HG03066 (cell line): ENCODE results near the gene PNP.

Source experiments
- ATAC-seq: cut with Tn5 transposase; IDR thresholded peaks from one replicate; pipeline ENCODE4 v1.9.1; 2021; ENCODE audit warnings: low read depth; ENCODE audit not compliant: unreplicated experiment

PNP gene

DNA sequence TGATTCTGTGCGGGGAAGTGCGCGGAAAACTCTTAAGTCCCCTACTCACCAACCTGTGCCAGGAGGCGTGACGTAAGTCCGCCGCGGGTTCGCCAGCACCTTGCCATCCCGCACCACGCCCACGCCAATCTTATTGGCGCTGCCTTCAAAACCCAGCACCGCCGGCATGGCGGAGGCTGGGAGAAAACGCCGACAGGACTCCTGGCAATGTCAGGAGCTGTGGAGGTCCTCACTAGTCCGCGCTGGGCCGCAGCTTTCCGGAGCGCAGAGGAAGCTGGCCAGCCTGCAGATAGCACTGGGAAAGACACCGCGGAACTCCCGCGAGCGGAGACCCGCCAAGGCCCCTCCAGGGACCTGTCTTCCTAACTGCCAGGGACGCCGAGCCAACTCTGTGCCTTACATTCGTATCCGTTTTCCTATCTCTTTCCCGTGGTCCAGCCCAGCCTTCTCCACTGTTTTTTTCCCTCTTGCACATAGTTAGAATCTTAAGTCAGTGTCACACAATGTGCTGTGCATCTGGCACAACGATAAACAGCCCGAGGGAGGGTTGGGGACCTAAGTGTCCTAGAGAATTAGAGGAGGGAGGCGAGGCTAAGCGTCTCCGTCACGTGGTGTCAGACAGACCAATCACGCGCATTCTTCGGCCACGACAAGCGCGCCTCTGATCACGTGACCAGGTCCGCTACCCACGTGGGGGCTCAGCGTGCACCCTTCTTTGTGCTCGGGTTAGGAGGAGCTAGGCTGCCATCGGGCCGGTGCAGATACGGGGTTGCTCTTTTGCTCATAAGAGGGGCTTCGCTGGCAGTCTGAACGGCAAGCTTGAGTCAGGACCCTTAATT lies 14.5 kb upstream of the PNP start, which contains the start of the genes APEX1 and OSGEP:
Gene APEX1 (plus strand): TSS at position 711 of the 839 bp plus-strand sequence. CDS start 420 bp downstream, outside the sequence.
Gene OSGEP (minus strand): TSS at position 297 of the 839 bp plus-strand sequence. CDS start 129 bp downstream, at position 168.
- peak; percentile 84 for ATAC-seq

DNA sequence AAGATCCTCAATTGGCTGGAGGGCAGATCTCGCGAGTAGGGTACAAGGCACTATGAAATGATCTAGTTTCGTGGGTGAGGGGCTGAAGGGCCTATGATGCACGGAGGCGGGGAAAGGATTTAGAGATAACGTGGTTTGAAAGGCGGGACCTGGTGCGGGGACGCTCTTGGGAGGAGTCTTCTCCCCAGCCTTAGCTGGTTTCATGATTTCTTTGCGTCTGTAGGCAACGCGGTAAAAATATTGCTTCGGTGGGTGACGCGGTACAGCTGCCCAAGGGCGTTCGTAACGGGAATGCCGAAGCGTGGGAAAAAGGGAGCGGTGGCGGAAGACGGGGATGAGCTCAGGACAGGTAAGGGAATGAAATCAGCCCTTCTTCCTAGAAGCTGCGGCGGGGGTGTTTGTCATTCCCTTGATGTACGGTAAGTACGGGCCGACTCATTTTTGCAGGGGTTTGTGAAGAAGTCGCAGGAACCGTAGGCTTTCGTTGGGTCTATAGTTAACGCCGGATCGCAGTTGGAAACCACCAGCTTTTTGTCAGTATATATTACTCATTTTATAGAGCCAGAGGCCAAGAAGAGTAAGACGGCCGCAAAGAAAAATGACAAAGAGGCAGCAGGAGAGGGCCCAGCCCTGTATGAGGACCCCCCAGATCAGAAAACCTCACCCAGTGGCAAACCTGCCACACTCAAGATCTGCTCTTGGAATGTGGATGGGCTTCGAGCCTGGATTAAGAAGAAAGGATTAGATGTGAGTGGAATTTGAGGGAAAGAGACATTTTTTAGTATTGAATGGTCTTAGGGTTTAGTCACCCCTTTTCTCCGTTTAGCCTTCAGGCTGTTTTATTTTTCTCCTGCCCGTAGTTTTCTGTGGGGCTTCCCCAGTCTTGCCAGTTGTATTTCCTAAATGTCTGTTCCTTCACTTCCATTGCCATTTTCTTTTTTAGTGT lies 13.6 kb upstream of the PNP start:
- peak; percentile 43 for ATAC-seq

DNA sequence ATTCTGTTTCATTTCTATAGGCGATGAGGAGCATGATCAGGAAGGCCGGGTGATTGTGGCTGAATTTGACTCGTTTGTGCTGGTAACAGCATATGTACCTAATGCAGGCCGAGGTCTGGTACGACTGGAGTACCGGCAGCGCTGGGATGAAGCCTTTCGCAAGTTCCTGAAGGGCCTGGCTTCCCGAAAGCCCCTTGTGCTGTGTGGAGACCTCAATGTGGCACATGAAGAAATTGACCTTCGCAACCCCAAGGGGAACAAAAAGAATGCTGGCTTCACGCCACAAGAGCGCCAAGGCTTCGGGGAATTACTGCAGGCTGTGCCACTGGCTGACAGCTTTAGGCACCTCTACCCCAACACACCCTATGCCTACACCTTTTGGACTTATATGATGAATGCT lies 12.2 kb upstream of the PNP start:
- ATAC-seq: no peak

DNA sequence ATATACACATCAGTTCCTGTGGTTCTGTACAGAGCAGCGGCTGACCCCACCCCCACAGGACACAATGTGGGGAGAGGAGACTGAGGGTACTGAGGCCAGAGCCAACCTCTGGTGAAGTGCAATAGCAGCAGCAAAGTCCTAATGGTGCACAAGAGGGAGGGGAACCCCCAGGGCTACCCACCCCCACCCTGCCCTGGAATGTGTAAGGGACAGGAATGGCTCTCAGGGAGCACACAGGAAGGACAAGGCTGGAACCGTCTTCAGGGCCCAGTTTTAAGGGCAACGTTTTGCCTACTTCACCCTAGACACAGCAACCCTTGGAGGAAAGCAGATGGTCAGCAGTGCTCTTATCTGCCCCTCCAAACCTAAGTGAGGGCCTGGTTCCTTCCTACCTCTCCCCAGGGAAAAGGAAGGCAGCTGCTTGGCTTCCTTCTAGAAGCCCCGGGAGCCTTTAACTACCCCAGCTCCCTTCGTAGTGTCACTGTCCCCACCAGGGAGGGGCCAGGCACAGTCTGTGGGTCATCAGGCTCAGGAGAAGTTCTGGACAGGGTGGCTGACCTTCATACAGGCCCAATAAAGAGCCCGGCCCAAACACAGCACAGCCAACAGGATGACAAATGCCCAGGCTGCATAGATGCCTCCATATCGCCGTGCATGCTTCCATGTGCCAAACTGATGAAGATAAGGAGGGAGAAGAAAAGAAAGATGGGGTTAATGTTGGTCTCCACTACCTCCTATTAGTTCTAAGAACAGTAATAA lies 11.0 kb upstream of the PNP start:
- ATAC-seq: no peak

DNA sequence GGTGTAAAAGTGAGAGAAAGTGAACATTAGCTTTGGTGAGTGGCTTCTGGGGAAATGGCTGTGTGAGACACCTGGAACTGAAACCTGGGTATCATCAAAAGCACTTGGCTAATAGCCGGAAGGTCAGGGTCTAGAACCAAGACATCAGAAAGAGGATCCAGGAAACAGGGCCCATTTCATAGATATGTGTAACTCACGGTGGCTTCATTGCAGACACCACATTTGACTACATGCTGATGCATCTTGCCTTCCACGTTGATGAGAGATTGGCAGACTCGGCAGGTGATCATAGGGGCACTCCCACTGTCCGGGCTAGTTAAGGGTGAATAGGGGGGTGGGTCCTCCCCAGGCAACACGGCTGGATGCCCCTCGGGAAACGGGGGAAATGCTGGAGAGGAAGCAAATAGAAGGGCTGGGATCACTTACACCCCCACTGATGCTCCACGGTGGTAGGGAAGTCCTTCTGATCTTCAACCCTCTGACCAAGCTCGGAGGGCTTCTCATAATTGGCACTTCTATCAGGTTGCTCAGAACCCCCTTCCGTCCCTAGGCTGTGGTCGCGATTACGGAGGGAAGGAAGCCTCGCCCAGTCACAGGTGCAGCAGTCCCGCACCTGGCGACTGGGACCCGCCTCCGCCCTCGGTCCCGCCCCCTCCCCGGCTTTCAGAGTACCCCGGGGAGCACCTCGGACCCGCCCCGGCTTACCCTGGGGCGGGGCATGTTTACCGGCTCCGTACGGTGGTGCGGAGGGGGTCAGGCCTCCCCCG lies 8.6 kb upstream of the PNP start:
- peak; percentile 4 for ATAC-seq

DNA sequence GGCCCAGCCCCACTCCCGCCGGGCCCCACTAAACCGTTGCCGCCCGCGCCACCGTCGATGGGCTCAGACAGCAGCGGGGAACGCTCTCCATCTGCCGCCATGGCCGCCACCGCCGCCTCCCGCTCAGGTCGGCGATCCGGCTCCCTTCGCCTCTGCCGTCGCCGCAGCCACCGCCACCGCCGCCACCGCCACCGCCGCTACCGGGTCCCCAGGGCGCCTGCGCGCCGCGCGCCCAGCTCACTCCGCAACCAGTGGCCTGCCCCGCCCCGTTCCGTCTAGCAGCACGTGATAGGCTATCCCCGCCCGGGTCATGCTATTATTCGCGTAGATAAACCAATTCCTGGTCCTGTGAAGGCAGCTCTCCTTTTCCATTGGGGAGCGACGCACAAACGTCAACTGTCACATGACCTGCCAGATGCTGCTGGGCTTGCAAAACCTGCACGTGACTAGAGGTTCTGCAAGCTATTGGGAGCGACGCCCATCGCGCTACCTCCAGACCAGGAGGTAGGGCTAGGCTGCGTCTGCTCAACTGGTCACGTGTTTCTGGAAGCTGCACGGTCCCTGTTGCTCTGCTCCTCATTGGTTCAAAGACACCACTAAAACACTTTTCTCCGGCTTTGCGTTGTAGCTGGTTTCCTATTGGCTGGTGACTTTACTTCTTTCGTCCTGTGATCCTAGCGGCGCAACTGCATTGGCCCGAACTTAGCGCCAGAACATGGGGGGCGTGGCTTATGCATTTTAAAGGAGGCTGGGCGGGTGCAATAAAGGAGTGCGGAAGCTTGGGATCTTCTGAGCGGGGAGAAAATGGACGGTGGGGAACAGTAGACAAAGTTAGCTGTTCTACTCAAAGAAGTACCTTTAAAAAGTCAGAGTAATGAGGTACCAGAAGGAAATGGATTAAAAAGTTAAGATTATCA lies 7.7 kb upstream of the PNP start, which contains the start of gene PIP4P1:
Gene PIP4P1 (minus strand): TSS at position 210 of the 917 bp plus-strand sequence. CDS start 109 bp downstream, at position 101.
- ATAC-seq: peak; percentile 92

DNA sequence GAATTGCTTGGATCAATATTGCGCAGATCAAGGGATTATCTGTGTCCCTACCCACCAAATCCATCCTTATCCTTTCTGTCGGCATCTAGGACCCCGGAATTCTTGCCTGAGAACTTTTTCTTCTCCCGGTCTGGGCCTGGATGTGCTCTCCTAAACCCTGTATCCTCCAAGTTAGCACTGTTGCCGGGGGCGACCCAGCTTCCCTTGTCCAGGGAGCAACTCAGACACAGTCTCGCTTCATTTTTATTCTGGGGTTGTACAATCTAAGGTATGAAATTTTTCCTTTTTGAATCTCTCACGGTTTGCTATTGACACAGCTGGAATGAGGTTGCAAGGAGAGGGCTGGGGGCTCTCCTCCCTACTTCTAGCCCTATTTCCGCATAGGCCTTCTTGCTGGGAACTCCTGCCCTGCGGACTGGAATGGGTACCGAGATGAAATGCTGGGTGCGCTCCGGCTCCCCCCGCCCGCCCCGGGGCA lies 403 bp upstream of the PNP start:
- ATAC-seq: no peak

DNA sequence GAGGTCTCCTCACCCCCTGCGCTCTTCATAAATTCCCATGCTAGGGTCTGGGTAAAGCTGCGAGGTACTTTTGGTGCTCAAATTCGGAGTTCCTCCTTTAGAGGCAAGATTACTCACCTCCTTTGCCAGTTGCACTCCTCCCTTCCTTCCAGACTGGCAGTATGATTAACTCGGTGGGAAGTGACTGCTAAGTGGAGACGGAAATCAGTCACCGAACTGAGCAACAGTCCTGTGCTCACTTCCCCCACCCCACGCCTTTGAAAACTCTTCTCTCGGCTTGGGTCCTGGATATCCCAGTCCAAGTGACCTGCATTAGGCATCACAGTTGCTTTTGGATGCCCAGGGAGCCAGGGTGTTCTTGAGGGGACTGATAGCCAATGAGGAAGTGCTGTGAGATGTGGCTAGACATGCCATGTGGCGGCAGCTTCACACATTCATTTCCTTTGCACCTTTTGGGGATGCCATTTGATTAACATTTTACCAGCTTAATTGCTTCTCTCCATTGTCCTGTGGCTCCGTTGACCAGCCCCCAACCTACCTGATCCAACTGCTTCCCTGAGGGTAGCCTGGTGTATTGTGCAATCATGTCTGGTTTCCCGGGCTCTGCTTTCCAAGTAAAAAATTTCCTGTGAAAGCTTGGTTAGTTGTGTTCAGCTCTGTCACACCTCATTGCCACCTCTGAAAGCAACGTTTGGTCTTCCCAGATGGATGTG lies 840 bp downstream of the PNP start:
- peak; percentile 33 for ATAC-seq

DNA sequence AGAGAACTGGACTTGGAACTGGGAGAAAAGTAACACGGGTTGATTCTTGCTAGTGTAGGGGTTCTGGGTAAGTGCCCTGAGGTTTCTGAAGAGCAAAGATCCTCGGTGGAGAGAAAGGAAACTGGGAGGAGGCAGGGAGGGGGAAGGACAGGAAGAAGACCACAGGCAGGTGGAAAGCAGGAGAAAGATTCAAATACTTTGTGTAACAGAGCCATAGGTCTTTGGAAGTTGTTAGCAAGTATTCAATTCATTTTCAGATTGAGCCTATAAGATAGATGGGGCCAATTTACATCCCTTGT lies 1.3 kb downstream of the PNP start:
- ATAC-seq: no peak

DNA sequence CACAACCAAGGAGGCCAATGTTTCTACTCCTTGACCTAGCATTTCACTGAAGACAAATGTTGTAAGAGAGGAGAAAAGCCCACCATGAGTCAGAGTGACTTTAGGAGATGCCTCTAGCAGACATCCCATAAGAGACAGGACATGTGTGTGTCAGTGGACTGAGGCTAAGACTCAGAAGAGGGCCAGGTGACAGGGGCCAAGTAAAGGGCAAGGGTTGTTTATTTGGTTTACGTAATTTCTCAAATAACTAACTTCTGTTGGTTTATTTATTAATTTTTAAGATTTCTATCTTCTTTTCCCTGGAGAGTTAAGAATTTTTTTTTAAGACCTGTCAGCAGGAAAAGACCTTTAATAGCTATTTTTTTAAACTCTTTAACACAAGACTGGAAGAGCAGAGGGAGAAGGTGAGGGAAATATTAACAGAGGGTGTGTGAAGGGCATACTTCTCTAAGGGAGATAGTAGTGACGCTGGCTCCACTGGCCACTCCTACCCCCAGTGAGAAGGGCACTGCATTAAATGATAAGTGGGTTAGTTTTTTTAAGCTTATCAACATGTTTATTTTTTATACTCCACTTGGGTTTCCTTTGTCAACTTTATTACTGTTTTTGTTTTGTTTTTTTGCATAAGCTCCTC lies 3.4 kb downstream of the PNP start:
- no peak for ATAC-seq

DNA sequence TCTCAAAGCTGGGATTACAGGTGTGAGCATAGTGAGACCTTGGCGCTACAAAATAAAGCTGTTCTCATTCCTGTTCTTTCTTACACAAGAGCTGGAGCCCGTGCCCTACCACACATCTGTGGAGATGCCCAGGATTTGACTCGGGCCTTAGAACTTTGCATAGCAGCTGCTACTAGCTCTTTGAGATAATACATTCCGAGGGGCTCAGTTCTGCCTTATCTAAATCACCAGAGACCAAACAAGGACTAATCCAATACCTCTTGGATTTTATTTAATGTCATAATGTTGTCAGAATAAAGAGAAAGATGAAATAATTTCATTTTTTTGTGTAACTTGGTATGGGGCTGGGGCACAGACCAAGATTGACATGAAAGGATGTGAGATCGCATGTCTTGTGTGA lies 7.6 kb downstream of the PNP start:
- ATAC-seq: no peak

DNA sequence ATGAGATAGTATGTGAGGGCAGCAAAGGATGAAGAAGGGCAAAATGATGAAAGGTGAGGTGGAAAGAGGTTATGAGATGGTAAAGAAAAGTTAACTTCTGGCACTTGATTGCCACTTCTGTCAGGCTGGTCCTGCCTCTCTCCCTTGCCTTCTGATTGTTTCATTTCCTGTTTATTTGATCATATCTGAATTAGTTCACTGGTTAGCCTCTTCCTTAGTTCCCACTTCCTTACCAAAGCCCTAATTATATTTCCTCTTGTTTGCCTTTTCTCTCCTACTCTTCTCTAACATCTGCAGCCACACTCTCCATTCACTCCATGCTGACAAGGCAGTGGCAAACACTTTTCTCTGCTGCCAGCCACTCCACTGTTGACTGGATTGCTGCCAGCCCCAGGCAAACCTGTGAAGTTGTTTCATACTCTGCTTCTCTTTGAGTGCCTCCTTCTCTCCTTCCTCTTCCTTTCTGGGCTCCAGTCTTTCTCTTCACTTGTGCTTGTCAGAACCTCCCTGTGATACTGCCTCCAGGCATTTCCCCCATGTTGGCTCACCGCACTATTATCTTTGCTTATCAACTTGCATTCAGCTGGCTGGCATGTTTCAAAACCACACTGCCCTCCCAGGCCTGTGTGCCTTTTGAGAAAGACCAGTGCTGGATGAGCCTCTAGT lies 8.1 kb downstream of the PNP start:
- no peak for ATAC-seq

DNA sequence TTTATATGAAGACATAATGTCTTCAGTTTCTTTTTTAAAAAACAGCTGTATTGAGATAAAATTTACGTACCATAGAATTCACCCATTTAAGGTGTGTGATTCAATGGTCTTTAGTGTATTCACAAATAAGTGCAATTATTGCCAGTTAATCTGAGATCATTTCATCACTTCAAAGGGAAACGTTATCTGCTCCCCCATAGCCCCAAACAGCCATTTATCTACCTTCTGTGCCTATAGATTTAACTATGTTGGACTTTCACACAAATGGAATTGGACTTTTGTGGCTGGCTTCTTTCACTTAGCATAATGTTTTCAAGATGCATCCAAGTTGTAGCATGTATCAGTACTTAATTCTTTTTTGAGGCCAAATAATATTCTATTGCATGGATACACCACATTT lies 9.7 kb downstream of the PNP start:
- ATAC-seq: no peak

DNA sequence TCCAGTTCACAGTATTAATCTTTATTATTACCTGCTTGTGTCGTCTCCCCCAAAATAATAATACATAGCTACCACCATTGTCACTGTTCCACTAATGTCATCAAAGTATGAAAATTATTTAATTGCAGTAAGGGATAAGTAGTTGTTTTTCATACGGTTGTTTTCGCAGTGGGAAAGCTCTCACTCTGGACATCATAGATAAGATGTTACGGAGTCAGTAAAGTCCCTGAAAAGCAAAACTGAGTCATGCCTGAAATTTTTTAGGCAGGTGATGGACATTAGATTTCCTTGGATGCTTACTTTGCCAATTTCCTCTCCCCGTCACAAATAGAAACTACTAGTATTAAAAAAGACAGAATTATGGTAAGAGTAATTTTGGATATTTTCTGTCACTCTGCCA lies 13.2 kb downstream of the PNP start:
- no peak for ATAC-seq

DNA sequence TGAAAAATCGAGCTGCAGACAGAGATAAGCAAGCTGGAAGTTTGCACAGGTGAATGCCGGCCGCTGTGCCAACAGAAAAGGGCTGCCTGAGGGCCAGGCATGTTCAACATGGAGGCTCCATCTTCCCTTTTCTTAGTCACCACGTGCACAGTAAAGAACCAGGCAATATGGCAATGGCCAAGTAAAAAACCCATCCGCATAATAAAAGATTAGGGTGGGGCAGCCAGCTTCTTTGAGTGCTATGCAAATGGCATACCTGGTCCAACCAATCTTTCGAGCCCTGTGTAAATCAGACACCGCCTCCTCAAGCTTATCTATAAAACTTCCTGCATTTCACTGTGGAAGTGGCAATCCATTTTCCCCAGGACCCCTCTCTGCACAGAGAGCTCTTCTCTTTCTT lies 16.7 kb downstream of the PNP start:
- no peak for ATAC-seq

DNA sequence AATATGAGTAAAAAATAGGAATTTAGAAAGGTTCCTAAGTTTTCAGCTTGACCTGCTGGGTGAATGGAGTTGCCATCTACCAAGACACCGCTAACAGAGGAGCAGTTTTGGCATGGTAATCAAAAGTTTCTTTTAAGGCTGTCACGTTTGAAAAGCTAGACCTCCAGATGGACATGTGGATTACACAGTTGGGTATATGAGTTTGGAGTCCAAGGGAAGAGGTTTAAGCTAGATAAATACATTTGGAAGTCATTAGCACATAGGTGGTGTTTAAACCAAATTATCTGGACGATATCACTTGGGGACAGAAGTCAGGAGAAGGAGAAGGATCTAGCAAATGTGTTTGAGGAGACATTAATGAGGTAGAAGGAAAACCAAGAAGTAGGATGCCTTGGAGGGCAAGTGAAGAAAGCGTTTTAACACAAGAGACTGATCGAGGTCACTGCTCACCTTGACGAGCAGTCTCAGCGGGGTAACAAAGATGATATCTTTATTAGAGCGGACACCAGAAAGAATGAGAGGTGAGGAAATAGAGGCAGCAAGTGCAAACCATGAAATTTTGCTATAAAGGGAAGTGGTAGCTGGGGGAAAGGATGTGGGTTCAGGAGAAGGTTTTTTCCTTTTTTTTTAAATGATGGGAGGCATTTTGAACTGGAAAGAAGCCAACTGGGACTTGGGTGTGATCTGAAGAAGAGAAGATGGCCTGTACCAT lies 17.6 kb downstream of the PNP start:
- ATAC-seq: no peak

DNA sequence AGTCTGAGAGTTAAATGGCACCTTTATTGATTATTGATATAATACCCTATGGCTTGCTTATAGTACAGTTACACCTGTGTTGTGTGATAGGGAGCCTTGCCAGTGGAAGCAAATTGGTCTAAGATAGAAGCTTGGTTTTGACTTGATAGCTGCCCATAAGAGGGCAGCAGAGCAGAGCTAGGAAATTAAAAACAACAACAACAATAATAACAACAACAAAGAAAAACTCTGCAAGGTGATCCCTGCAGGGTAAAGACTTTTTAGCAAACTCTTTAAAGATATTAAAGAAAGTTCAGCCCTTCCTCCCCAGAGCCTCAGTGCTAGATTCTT lies 18.2 kb downstream of the PNP start:
- no peak for ATAC-seq
